Measurements from ENCODE around the gene MTSS2.
A peak's percentile ranks its signal among the peaks of the same experiment; 100 is the strongest.
"Not testable (repeated sequence)": the region's sequence is repeated elsewhere in the genome, so short reads cannot be mapped to it uniquely, and the experiment has no call there.

The MTSS2 gene

GRCh38 chr16:70646260-70647241 is 39.3 kb downstream of the MTSS2 start, which contains the start of gene IL34:
IL34 (plus strand) TSS chr16:70646559; CDS start chr16:70646948, 389 bp downstream.
- H3K9me3 ChIP-seq: no peaks in the 10 kb centered on the region
- TF ChIP-seq CTCF (IDR thresholded peaks at IDR 0.05; ENCODE audit: low read depth, low read length): no peak
- no peaks in the 10 kb centered on the region for H3K27me3 ChIP-seq
- H3K36me3 ChIP-seq: no peaks in the 10 kb centered on the region
- H3K4me1 ChIP-seq: peaks cover 9% of the 10 kb centered on the region
- H3K4me3 ChIP-seq (ENCODE audit: low read depth, low read length): peak within 1 kb of the TSS; percentile 51
- peak; percentile 89 for DNase-seq

- DNase-seq: no peak
- Histone ChIP-seq H3K27me3 (no peaks in the 10 kb centered on the region), H3K36me3 (no peaks in the 10 kb centered on the region), H3K4me3 (ENCODE audit: low read depth, low read length) (no peak overlapping the region), H3K9me3 (no peaks in the 10 kb centered on the region), H3K4me1 (peaks cover 9% of the 10 kb centered on the region)
- TF ChIP-seq CTCF (IDR thresholded peaks at IDR 0.05; ENCODE audit: low read depth, low read length): 0 out of 2 replicates have a peak, but pooled peaks have one; percentile 4
Measured at GRCh38 chr16:70644763-70645597, 40.9 kb downstream of the MTSS2 start.

- H3K9me3 ChIP-seq; H3K27me3 ChIP-seq; DNase-seq; H3K36me3 ChIP-seq; H3K4me3 ChIP-seq (ENCODE audit: low read depth, low read length): not testable (repeated sequence)
- H3K4me1 ChIP-seq: peaks cover 14% of the 10 kb centered on the region
Measured at GRCh38 chr16:70643264-70643663, 42.6 kb downstream of the MTSS2 start.

- Histone ChIP-seq H3K27me3 (no peaks in the 10 kb centered on the region), H3K9me3 (no peaks in the 10 kb centered on the region), H3K4me1 (peaks cover 14% of the 10 kb centered on the region), H3K36me3 (no peaks in the 10 kb centered on the region), H3K4me3 (ENCODE audit: low read depth, low read length) (no peak overlapping the region)
- TF ChIP-seq CTCF (IDR thresholded peaks at IDR 0.05; ENCODE audit: low read depth, low read length): no peak
- DNase-seq: no peak
Measured at GRCh38 chr16:70642633-70643032, 43.2 kb downstream of the MTSS2 start.

GRCh38 chr16:70638814-70639792 is 46.8 kb downstream of the MTSS2 start:
- Histone ChIP-seq H3K9me3 (no peaks in the 10 kb centered on the region), H3K27me3 (no peaks in the 10 kb centered on the region), H3K4me1 (peaks cover 5% of the 10 kb centered on the region; the same call in 1 of the 2 replicates), H3K4me3 (ENCODE audit: low read depth, low read length) (peak overlapping the region; percentile 40), H3K36me3 (no peaks in the 10 kb centered on the region)
- no peak; the same call in 1 of the 2 replicates for TF ChIP-seq CTCF (IDR thresholded peaks at IDR 0.05; ENCODE audit: low read depth, low read length)
- DNase-seq: peak; percentile 58

Data from BE2C (cell line).